HG03064 (cell line): ENCODE data around the gene INF2.

Experiments used
- ATAC-seq: cut with Tn5 transposase; IDR thresholded peaks from one replicate; pipeline ENCODE4 v1.9.1; 2021; ENCODE audit warnings: low read depth; ENCODE audit not compliant: unreplicated experiment

INF2 gene

GRCh38 chr14:104673481-104673880 lies 15.9 kb upstream of the INF2 start:
- no peak for ATAC-seq

- ATAC-seq: no peak
Measured at GRCh38 chr14:104675447-104675846, 14.0 kb upstream of the INF2 start.

- ATAC-seq: no peak
Measured at GRCh38 chr14:104676130-104676693, 13.2 kb upstream of the INF2 start.

GRCh38 chr14:104676694-104677511 lies 12.5 kb upstream of the INF2 start:
- ATAC-seq: no peak

DNA sequence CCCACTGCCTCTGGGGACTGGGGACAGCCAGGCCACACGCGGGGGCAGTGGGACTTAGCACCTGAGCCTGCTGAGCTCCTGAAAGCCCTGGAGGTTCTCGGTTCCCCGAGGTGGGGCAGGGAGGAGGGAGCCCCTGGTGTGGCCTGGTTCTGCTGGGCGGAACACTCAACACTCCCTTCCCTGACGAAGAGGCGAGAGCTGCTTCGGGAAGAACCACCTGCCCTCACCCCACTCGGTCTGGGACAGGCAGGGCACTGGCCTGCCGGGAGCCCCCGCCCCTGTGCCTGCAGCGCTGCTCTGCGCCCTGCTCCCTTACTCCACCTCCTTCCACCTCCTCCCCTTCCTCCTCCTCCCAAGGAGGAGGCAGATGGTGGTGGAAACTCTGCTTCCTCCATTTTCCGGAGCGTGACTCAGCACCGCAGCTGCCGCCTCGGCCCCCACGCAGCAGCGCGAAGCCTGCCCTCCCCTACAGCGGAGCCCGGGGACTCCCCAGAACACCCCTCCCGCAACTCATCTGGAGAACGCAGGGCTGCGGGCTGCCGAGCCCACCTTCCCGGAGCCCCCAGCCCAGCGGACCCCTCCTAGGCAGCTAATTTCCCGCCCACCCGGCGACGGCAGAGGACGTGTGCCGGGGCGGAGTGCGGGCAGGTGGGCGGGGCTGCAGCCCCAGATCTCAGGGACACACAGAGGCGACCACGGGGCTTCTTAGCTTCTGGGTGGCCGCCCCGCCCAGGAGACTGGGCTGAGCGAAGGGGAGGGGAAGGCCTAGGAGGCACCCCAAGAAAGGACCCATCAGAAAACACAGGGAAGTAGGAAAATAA lies 11.7 kb upstream of the INF2 start:
- ATAC-seq: no peak

GRCh38 chr14:104678346-104678745 lies 11.1 kb upstream of the INF2 start:
- no peak for ATAC-seq

GRCh38 chr14:104678901-104679705 lies 10.3 kb upstream of the INF2 start:
- ATAC-seq: no peak

DNA sequence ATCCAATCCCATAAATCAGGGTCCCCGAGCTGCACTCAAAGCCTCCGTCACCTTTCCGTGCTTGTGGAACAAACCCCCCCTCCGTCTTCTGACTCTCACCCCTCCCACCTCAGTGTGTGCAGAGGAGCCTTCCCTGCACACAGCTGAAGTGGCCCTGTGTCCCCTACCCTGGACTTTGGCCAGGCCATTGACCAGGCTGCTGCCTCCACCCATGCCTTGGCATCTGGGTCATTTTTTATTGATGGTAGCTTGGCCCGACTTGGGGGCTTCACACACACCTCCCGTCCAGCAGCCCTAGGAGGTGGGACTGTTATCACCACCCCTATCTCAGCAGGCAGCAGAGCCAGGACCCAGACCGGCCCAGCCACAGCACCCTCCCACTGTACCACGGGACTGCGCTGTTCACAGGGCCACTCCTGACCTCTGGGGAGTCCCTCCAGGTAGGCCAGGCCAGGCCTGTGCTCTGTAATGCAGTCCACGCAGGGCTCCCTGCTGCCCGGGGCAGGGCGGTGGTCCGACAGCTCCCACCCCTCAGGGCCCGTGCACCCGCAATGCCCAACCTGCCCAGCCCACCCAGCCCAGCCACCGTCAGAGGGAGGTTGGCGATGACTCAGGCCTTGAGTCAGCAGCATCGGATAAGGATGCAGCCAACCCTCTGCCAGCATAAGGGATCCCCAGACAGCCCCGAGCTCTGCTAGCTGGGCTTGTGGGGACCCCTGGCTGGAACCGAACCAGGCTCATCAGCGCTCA lies 9.2 kb upstream of the INF2 start:
- ATAC-seq: no peak

DNA sequence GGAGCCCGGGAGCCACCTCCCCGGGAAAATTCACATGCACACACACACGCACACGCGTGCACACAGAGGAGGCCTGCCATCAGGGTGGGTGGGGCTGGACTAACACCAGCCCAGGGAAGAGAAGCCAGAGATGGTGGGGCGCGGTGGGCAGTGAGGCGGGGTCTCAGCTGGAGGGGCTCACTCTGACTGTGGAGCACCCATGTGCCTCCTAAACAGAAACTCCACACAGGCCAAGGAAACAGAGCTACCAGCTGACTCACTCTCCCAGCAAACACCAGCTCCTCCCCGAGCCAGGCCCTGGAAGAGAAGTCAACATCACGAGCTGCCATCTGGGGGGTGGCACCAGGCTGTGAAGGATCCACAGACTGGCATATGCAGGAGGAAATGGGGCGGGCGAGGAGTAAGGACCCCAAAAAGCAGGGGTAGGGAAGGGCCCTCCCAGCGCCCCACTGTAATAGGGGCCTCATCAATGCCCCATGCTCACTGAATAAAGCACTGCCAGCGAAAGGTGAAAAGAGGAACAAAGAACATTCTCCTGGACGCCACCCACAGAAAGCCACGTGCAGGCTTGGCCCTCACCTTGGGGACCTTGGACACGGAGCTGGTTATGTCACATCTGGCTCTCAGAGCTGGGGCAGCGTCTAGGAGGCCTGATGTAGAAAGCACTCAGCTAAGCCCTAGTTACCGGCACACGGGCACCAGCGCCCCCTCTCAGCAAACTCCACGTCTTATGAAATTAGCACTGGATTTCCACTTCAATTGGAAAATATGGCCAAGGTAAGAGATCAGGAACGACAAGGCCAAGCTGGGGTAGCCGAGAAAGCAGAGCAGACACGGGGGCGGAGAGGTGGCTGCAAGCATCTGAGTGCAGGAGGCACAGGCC lies 8.4 kb upstream of the INF2 start:
- no peak for ATAC-seq

- ATAC-seq: no peak
Measured at GRCh38 chr14:104681689-104682074, 7.7 kb upstream of the INF2 start.

GRCh38 chr14:104682107-104682593 lies 7.3 kb upstream of the INF2 start:
- ATAC-seq: no peak

DNA sequence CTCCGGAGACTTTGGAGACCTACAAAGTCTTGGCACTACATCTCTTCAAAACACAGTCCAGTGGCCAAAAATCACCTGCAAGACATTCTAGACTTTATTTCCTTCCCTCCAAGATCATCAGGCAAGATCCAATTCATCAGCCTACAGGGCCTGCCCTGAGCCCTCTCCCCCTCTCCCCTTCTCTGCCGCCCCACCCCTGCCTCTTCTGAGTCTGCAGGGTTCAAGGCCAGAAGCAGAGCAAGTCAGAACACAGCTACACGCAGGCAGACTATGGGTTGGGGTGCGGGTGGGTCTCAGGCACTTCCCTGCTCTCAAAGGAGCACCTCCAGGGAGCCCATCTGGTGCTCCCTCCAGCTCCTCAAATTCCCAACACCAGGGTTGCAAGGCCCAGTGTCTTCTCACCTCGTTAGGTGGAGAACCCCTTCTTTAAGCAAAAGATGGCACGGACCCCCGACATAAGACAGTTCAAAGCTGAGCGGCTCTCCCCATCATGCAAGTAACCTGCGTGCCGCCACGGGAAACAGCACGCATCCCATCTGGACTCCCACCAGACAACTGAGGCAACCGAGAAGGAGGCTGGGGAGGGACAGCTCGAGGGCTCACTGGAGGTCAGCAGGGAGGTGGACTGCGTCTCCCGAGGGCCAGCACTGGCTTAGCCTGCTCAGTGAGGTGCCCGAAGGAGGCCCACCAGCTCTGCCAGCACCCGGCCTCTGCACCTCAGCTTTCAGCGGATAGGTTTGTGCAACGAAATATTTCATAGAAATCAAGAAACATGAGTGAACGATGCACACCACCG lies 5.6 kb upstream of the INF2 start:
- no peak for ATAC-seq

DNA sequence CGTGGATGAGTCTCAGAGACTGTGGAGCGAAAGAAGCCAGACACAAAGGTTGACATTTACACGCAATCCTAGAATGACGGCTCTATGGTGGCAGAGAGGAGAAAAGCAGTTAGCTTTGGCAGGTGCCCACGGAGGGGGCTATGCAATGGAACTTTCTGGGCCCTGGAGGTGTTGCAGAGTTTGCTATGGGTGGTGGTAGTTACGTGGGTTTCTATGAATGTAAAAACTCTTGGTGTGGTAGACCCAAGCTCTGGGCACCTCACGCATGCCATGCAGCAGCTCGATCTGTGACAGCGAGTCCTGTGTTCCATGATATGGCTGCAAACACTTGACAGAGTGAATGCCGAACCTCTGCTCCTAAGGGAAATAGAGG lies 5.0 kb upstream of the INF2 start:
- ATAC-seq: no peak

DNA sequence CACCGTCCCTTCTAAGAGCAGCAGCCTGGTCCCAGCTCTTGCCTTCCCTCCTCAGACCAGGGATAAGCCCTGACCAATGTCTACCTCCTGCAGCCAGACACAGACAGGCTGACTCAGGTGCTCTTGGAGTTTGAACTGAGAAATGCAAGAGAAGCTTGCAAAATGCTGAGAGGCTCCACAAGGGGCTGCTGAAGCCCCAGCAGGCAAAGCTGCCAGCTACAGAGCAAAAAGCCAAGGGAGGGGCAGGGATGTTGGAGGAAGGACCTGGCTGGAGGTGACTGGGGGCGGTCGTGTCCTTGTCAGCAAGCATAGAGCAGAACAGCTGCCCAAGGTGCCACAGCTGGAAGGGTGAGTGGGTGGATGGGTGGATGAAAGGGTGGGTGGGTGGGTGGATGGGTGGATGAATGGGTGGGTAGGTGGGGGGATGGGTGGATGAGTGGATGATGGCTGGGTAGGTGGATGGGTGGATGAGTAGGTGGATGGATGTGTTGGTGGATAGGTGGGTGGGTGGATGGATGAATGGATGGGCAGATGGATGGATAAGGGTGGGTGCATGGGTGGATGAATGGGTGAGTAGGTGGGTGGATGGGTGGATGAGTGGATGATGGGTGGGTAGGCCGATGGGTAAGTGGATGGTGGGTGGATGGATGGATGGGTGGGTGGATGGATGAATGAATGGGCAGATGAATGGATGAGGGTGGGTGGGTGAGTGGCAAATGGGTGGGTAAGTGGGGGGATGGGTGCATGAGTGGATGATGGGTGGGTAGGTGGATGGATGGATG lies 4.0 kb upstream of the INF2 start:
- ATAC-seq: no peak

GRCh38 chr14:104685998-104686610 lies 3.3 kb upstream of the INF2 start:
- ATAC-seq: no peak

- ATAC-seq: no peak
Measured at GRCh38 chr14:104686624-104687517, 2.5 kb upstream of the INF2 start.
